GM21529 (cell line): ENCODE measurements around the gene GMIP.

ENCODE experiments used
- ATAC-seq: cut with Tn5 transposase; IDR thresholded peaks from one replicate; pipeline ENCODE4 v1.9.1; 2021; ENCODE audit not compliant: unreplicated experiment

Gene GMIP

GRCh38 chr19:19579533-19580361 is 63.7 kb downstream of the GMIP start:
- ATAC-seq = no peak
